Measurements from ENCODE around the gene NAP1L4.
A peak's percentile ranks its signal among the peaks of the same experiment; 100 is the strongest.

Gene NAP1L4

DNA sequence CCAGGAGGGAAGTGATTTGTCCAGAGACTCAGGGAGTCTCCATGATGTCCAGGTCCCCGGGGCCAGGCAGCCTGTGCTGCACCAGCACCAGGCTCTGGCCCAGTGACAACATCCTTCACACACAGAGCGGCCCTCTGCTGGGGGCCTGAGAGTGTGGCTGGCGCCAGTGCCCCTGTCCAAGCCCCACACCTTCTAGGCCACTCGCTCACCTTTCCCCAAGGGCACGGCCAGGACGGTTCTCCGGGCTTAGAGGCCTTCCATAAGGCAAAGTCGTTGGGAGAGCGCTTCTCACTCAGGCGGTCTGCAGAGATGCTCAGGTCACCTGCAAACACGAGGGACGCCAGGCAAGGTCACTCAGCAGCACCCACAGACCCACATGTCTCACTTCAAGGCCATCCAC lies 27.9 kb upstream of the NAP1L4 start:
- DNase-seq, result no peak
- Mint-ChIP-seq H3K27ac (no peak overlapping the region), H3K36me3 (peaks cover 65% of the 10 kb centered on the region), H3K27me3 (no peaks in the 10 kb centered on the region), H3K4me1 (peaks cover 79% of the 10 kb centered on the region), H3K9me3 (no peaks in the 10 kb centered on the region), H3K4me3 (no peak overlapping the region)
- CTCF ChIA-PET, result interaction anchor here (0.6 to 6.2 kb wide), 10 partner anchors 9 to 132 kb away, joined by 3 to 60 read pairs (median 6); partner anchors contain the start of gene NAP1L4

- no peak overlapping the region for H3K4me3 Mint-ChIP-seq
- H3K36me3 Mint-ChIP-seq, result peaks cover 64% of the 10 kb centered on the region
- H3K27ac Mint-ChIP-seq, result peak overlapping the region; percentile 99
- H3K27me3 Mint-ChIP-seq, result no peaks in the 10 kb centered on the region
- peaks cover 91% of the 10 kb centered on the region for H3K4me1 Mint-ChIP-seq
- H3K9me3 Mint-ChIP-seq, result no peaks in the 10 kb centered on the region
- no peak for DNase-seq
- CTCF ChIA-PET, result interaction anchor here (6.2 kb wide), 1 partner anchor 43 kb away, joined by 60 read pairs; no protein-coding TSS in a partner anchor
These were observed 26.5 kb upstream of the NAP1L4 start for GRCh38 chr11:3018596-3018995.

DNA sequence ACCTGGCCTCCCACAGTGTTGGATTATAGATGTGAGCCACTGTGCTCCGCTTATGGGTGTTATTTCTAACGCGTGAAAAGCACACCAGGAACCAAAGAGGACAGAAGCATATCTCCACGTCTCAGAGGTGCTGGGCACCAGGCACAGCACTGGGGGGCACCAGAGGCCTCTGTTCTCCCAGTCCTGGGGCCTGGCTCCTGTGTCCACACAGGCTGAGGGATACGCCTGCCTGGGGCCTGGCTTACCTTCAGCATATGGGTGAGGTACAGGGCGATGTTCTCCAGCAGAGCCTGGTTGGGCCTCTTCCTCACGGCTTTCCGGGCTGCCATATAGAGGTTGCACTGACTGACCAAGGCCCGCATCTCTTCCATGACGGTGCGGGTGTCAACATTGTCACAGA lies 24.7 kb upstream of the NAP1L4 start:
- CTCF ChIA-PET, result interaction anchor here (0.9 to 2.7 kb wide), 2 partner anchors 73 to 75 kb away, joined by 4 to 10 read pairs; no protein-coding TSS in a partner anchor
- no peak for DNase-seq
- Mint-ChIP-seq H3K36me3 (peaks cover 58% of the 10 kb centered on the region), H3K9me3 (no peaks in the 10 kb centered on the region), H3K27me3 (no peaks in the 10 kb centered on the region), H3K4me1 (peaks cover 89% of the 10 kb centered on the region), H3K27ac (peak overlapping the region; percentile 99), H3K4me3 (peak overlapping the region; percentile 33)

DNA sequence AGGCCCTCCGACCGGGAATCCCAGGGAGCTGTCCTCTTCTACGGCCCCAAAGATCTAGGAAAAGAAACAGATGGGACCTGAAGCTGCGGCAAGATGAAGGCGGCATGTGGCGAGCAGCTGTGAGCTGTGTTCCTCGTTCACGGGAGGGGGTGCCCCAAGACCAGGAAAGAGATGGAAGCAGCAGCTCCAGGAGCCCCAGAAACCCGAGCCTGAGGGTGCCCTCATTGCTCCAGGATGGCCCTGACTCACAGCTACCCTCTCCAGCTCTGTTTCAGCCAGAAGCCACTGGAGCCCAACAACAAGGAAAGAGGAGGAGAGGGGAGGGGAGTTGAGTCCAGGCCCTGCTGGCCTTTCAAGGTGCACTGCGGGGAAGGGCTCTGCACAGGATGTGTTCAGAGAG lies 23.7 kb upstream of the NAP1L4 start:
- H3K36me3 Mint-ChIP-seq, result peaks cover 63% of the 10 kb centered on the region
- H3K27ac Mint-ChIP-seq, result peak overlapping the region; percentile 99
- H3K9me3 Mint-ChIP-seq, result no peaks in the 10 kb centered on the region
- no peak for DNase-seq
- no peak overlapping the region for H3K4me3 Mint-ChIP-seq
- H3K27me3 Mint-ChIP-seq, result no peaks in the 10 kb centered on the region
- peaks cover 88% of the 10 kb centered on the region for H3K4me1 Mint-ChIP-seq
- CTCF ChIA-PET, result interaction anchor here (0.9 to 3.3 kb wide), 9 partner anchors 21 to 123 kb away, joined by 4 to 22 read pairs (median 8); no protein-coding TSS in a partner anchor

- CTCF ChIA-PET, result interaction anchor here (0.8 to 3.3 kb wide), 13 partner anchors 8 to 122 kb away, joined by 3 to 22 read pairs (median 8); partner anchors contain the start of gene NAP1L4
- Mint-ChIP-seq H3K27ac (peak overlapping the region; percentile 99), H3K36me3 (peaks cover 65% of the 10 kb centered on the region), H3K4me3 (peak overlapping the region; percentile 39), H3K27me3 (no peaks in the 10 kb centered on the region), H3K9me3 (no peaks in the 10 kb centered on the region), H3K4me1 (peaks cover 91% of the 10 kb centered on the region)
- DNase-seq, result peak; percentile 37
These were observed 22.8 kb upstream of the NAP1L4 start for GRCh38 chr11:3014943-3015342.

DNA sequence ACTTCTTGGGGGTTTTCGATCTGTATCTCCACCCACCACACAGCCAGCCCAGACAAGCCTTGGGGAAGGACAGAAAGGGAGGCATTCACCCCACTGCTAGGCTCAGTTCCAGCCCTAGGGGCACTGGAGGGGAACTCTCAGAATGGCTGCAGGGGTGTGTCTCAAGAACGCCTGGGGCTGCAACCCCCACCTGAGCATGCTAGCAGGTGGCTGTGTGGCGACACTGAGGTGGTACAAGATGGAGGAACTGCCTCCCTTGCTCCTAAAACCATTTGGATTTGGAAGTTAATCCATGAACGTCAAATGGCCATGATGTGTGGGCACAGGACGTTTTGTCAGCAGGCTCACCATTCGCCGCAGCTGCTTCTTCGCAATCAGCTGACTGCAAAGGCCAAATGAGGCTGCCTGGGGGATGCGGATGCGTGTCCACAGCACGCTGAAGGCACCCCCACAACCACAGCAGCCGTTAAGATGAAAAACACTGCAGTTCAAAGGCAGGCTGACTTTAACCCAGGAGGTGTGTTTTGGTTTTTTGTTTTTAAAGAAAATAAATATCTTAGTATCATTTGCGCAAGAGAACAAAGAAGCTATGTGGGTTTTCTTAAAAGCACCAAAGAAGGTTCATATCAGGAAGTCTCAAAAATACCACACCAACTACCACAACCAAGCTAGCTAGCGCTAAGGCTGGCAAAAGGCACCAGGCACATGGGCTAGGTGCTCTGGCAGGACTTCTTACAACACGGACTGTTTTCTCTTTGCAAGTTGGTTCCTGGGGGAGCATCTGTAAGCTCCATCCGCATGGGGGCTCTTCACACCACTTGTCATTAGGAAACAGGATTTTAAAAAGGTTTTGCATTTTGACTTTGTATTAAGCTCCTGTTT lies 22.2 kb upstream of the NAP1L4 start:
- peaks cover 67% of the 10 kb centered on the region for H3K36me3 Mint-ChIP-seq
- CTCF ChIA-PET, result interaction anchor here (0.8 to 3.3 kb wide), 14 partner anchors 9 to 121 kb away, joined by 3 to 22 read pairs (median 6); partner anchors contain the start of gene NAP1L4
- DNase-seq, result peak; percentile 93
- H3K9me3 Mint-ChIP-seq, result no peaks in the 10 kb centered on the region
- H3K27me3 Mint-ChIP-seq, result no peaks in the 10 kb centered on the region
- H3K4me3 Mint-ChIP-seq, result peak overlapping the region; percentile 45
- H3K27ac Mint-ChIP-seq, result peak overlapping the region; percentile 99
- H3K4me1 Mint-ChIP-seq, result peaks cover 95% of the 10 kb centered on the region

DNA sequence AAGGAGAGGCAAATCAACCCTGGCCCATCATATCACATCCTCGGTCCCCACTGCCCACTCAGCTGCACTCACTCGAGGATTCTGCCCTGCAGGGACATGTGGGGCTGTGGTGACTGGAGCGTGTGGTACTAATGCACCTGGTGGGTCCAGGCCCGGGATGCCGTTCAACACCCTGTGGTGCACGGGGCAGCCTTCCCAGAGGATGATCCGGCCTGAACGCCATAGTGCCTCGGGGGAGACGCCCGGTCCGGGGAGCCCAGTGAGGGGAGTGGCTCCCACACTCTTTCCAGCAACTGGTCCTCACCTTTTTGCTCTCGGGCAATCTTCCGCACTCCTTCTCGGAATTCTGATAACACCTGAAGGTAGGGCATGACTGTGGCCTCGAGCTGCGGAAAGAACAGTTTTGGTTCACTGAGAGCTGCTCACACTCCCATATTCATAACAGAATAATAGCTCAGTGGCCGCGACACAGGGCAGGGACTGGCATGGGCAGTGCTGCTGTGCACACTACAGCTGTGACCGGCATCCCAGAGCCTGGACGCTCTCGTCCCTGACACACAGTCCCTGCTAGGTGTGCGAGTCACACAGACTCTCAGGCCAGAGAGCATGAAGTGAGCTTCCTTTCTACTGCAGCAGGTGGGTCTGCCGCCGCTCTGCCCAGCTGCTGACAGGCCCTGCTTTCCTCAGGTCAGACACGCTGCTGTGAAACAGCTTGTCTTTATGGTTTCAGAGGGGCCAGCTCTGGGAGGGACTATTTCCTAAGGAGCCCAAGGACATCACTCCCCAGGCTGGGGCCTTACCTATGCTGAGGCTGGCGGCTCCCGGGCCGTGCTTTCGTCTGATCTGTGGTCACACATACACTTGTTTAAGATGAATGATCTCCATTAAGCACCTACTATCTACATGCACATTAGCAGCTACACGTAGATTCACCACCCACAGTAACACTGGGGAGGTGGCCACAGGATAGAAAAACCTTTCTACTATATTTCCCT lies 20.1 kb upstream of the NAP1L4 start:
- no peaks in the 10 kb centered on the region for H3K9me3 Mint-ChIP-seq
- no peak overlapping the region for H3K4me3 Mint-ChIP-seq
- CTCF ChIA-PET, result no interaction called here
- H3K4me1 Mint-ChIP-seq, result peaks cover 88% of the 10 kb centered on the region
- peaks cover 59% of the 10 kb centered on the region for H3K36me3 Mint-ChIP-seq
- peak overlapping the region; percentile 99 for H3K27ac Mint-ChIP-seq
- H3K27me3 Mint-ChIP-seq, result no peaks in the 10 kb centered on the region
- no peak for DNase-seq

DNA sequence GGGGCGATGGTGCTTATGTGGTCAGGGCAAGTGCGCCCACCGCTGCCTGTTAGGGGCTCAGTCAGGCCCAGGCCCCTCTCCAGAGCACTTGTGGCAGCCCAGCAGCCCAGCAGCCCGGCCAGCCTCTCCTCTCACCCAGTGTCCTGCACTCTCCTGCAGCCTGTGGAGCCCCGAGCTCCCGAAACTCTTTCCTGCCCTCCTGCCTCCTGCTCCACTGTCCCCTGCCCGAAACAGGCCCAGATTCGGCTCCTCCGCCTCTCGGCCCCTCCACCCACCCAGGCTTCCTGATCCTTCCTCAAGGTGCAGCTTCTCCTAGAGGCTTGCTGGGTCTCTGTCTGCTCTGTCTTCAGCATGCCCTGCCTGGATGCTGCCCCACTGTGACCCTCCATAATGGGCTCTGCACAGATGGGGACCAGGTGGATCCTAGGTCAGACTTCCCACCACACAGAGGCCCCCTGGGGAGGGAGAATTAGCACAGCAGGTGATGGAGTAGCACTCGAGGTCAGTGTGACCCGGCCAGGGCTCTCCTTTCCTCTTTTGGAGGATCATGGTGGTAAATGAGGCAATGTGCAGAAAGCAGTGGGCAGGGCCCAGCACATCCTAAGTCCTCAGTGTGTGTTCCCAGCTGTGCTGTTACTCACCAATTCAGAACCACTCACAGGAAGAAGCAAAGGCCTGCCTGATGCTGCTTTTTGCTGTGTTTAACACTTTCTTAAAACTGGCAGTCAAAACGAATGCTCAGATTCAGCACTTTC lies 18.6 kb upstream of the NAP1L4 start:
- Mint-ChIP-seq H3K27ac (peak overlapping the region; percentile 89), H3K4me1 (peaks cover 79% of the 10 kb centered on the region), H3K4me3 (no peak overlapping the region), H3K27me3 (no peaks in the 10 kb centered on the region), H3K9me3 (no peaks in the 10 kb centered on the region), H3K36me3 (peaks cover 57% of the 10 kb centered on the region)
- CTCF ChIA-PET, result interaction anchor here (0.8 kb wide), 1 partner anchor 34 kb away, joined by 3 read pairs; no protein-coding TSS in a partner anchor
- no peak for DNase-seq

- Mint-ChIP-seq H3K36me3 (peaks cover 55% of the 10 kb centered on the region), H3K27me3 (no peaks in the 10 kb centered on the region), H3K9me3 (no peaks in the 10 kb centered on the region), H3K4me3 (no peak overlapping the region), H3K4me1 (peaks cover 72% of the 10 kb centered on the region), H3K27ac (peak overlapping the region; percentile 89)
- DNase-seq, result peak; percentile 44
- CTCF ChIA-PET, result interaction anchor here (0.8 to 1.2 kb wide), 2 partner anchors 34 kb away, joined by 3 read pairs; no protein-coding TSS in a partner anchor
These were observed 17.9 kb upstream of the NAP1L4 start for GRCh38 chr11:3010004-3010403.

GRCh38 chr11:3009481-3009880 lies 17.4 kb upstream of the NAP1L4 start:
- DNase-seq, result no peak
- CTCF ChIA-PET, result interaction anchor here (0.9 to 1.2 kb wide), 2 partner anchors 20 to 34 kb away, joined by 3 to 4 read pairs; no protein-coding TSS in a partner anchor
- Mint-ChIP-seq H3K9me3 (no peaks in the 10 kb centered on the region), H3K36me3 (peaks cover 54% of the 10 kb centered on the region), H3K27ac (peak overlapping the region; percentile 89), H3K4me3 (no peak overlapping the region), H3K27me3 (no peaks in the 10 kb centered on the region), H3K4me1 (peaks cover 67% of the 10 kb centered on the region)

- Mint-ChIP-seq H3K27ac (peak overlapping the region; percentile 89), H3K36me3 (peaks cover 59% of the 10 kb centered on the region), H3K4me1 (peaks cover 60% of the 10 kb centered on the region), H3K9me3 (no peaks in the 10 kb centered on the region), H3K27me3 (no peaks in the 10 kb centered on the region), H3K4me3 (no peak overlapping the region)
- no peak for DNase-seq
- CTCF ChIA-PET, result interaction anchor here (0.9 to 1.2 kb wide), 2 partner anchors 20 to 33 kb away, joined by 3 to 4 read pairs; no protein-coding TSS in a partner anchor
These were observed 16.7 kb upstream of the NAP1L4 start for GRCh38 chr11:3008746-3009336.

DNA sequence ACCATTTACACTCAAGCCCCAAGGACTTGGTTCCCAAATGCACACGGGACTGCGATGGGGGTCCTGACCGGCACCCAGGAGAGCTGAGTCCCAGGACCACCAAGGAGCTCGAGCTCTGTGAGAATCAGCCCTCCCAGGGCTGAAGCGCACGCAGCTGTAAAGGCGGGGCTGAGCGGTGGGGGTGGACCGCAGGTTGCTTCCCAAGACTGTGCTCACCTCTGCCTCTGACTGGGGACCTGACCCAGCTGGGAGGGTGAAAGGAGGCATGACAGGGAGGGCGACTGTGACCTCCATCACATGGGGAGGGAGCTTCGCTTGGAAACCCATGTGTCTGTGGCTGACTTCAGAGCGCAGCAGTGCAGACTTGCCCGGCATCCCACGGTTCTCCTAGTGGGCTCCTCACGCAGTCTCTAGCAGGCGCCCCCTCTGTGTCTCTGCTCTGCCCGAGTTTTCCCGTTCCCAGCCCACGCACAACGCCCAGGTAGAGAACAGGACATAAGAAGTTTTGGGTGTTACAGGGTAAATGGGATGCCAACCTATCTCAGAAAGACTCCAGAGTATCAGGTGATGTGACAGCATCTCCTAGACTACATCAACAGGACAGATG lies 15.4 kb upstream of the NAP1L4 start:
- Mint-ChIP-seq H3K9me3 (no peaks in the 10 kb centered on the region), H3K36me3 (peaks cover 68% of the 10 kb centered on the region), H3K4me1 (peaks cover 47% of the 10 kb centered on the region), H3K27me3 (no peaks in the 10 kb centered on the region), H3K4me3 (no peak overlapping the region), H3K27ac (peak overlapping the region; percentile 65)
- CTCF ChIA-PET, result no interaction called here
- DNase-seq, result no peak
